H1 (cell line): ENCODE measurements around the gene IL17REL. TPM values are rescaled to one million over a fixed set of nuclear protein-coding genes. Genes with fewer than 3 reads are reported as not detected.

ENCODE experiments used
- CTCF ChIA-PET: fragments of 300-600 bp; sonication (Branson Sonifier 250); formaldehyde crosslinking; loops from one replicate; lab custom pipeline; 2021; ENCODE audit not compliant: partially characterized antibody; lab: Charles Lee
- POLR2A ChIA-PET: fragments of 300-600 bp; sonication (Branson Sonifier 250); formaldehyde crosslinking; loops from one replicate; lab custom pipeline; 2021; ENCODE audit warnings: inconsistent platforms; ENCODE audit not compliant: partially characterized antibody; lab: Charles Lee
- DNase-seq, 2 experiments: peaks; one replicate each; pipeline versions ENCODE4 v3.0.0 to v3.0.0-alpha.2; 2010 to 2022; ENCODE audit warnings: low spot score in 2 of 2, low read depth in 1 of 2, mixed read lengths in 1 of 2
- FAIRE-seq: peaks from 2 replicates; lab custom pipeline; 2011; peaks lifted over from hg19 to GRCh38; lab: Jason Lieb, UNC
- H2AFZ ChIP-seq: 2 replicates; pipeline ENCODE4 v1.8.1; 2012; ENCODE audit warnings: low read length, inconsistent platforms
- H2AK5ac ChIP-seq: 2 replicates; pipeline ENCODE4 v1.6.1; 2013; ENCODE audit warnings: low read depth, low read length
- H2BK120ac ChIP-seq: replicated peaks from 2 replicates; pipeline ENCODE3; 2013; ENCODE audit warnings: low read depth, low read length, inconsistent platforms
- H2BK12ac ChIP-seq: 2 replicates; pipeline ENCODE4 v1.6.1; 2013; ENCODE audit warnings: low read depth, low read length
- H2BK15ac ChIP-seq: 2 replicates; pipeline ENCODE4 v1.6.1; 2013; ENCODE audit warnings: low read length
- H2BK20ac ChIP-seq: 2 replicates; pipeline ENCODE4 v1.6.1; 2013; ENCODE audit warnings: low read length
- H2BK5ac ChIP-seq: 2 replicates; pipeline ENCODE4 v1.6.1; 2013; ENCODE audit warnings: low read depth, low read length
- H3K14ac ChIP-seq: 2 replicates; pipeline ENCODE4 v1.6.1; 2013; ENCODE audit warnings: inconsistent platforms; ENCODE audit not compliant: insufficient read length
- H3K18ac ChIP-seq: 2 replicates; pipeline ENCODE4 v1.6.1; 2013; ENCODE audit warnings: low read length; ENCODE audit errors: extremely low read depth
- H3K23ac ChIP-seq: 2 replicates; pipeline ENCODE4 v1.6.1; 2013; ENCODE audit warnings: inconsistent platforms; ENCODE audit not compliant: insufficient read length
- H3K23me2 ChIP-seq: 2 replicates; pipeline ENCODE4 v1.6.1; 2013; ENCODE audit warnings: low read depth, low read length
- H3K27ac ChIP-seq: 2 replicates; pipeline ENCODE4 v1.6.1; 2011; ENCODE audit warnings: low read depth, low read length, inconsistent platforms
- H3K27me3 ChIP-seq, 4 experiments: replicated peaks in 1 of 4; 1 replicate in 1 of 4; 2 replicates in 3 of 4; pipeline versions ENCODE4 v1.6.1 to v1.8.1; 2011 to 2013; ENCODE audit warnings: low read length in 3 of 4, mild to moderate bottlenecking in 3 of 4, inconsistent platforms in 2 of 4, mixed read lengths in 2 of 4, moderate library complexity in 1 of 4; ENCODE audit not compliant: control insufficient read depth in 3 of 4, insufficient read depth in 3 of 4; ENCODE audit errors: extremely low read depth in 1 of 4
- H3K36me3 ChIP-seq, 4 experiments: 2 replicates each; pipeline versions ENCODE4 v1.6.1 to v1.8.1; 2011 to 2013; ENCODE audit warnings: mild to moderate bottlenecking in 4 of 4, low read length in 3 of 4, moderate library complexity in 2 of 4, control low read depth in 1 of 4, inconsistent platforms in 1 of 4; ENCODE audit not compliant: insufficient read depth in 4 of 4, control insufficient read depth in 2 of 4
- H3K4ac ChIP-seq: replicated peaks from 2 replicates; pipeline ENCODE3; 2013; ENCODE audit warnings: low read length, low read depth, mixed read lengths, inconsistent platforms; ENCODE audit not compliant: insufficient read length
- H3K4me1 ChIP-seq, 4 experiments: replicated peaks in 1 of 4; 1 replicate in 1 of 4; 2 replicates in 3 of 4; pipeline versions ENCODE4 v1.6.1 to v1.8.1; 2011 to 2013; ENCODE audit warnings: low read length in 3 of 4, inconsistent platforms in 2 of 4, mixed read lengths in 1 of 4; ENCODE audit not compliant: insufficient read depth in 4 of 4, control insufficient read depth in 3 of 4
- H3K4me2 ChIP-seq, 2 experiments: 2 replicates each; pipeline versions ENCODE4 v1.6.1 to v1.8.1; 2011 to 2013; ENCODE audit warnings: low read depth in 2 of 2, low read length in 2 of 2, control low read depth in 1 of 2, inconsistent platforms in 1 of 2, mild to moderate bottlenecking in 1 of 2; ENCODE audit not compliant: insufficient read depth in 1 of 2
- H3K4me3 ChIP-seq, 4 experiments: fragments of 200-600, 300-600 bp in 1 of 4; sonication (generic), shearing (Covaris generic), sonication (Bioruptor Twin) in 1 of 4; 2 replicates each; pipeline versions ENCODE4 v1.5.1 to v1.8.1; 2011 to 2016; ENCODE audit warnings: low read length in 4 of 4, low read depth in 3 of 4, control low read depth in 2 of 4, inconsistent platforms in 2 of 4, mild to moderate bottlenecking in 2 of 4, mixed read lengths in 1 of 4, moderate library complexity in 1 of 4; ENCODE audit not compliant: insufficient read depth in 2 of 4; ENCODE audit errors: extremely low read depth in 1 of 4
- H3K56ac ChIP-seq: replicated peaks from 2 replicates; pipeline ENCODE3; 2013; ENCODE audit warnings: low read depth, mild to moderate bottlenecking, mixed read lengths, low read length, inconsistent platforms; ENCODE audit not compliant: insufficient read length
- H3K79me1 ChIP-seq: 2 replicates; pipeline ENCODE4 v1.6.1; 2013; ENCODE audit warnings: low read depth, low read length, control low read depth
- H3K79me2 ChIP-seq, 2 experiments: 2 replicates each; pipeline versions ENCODE4 v1.6.1 to v1.8.1; 2012 to 2013; ENCODE audit warnings: low read length in 2 of 2, mild to moderate bottlenecking in 2 of 2, inconsistent platforms in 1 of 2; ENCODE audit not compliant: insufficient read depth in 2 of 2, control insufficient read depth in 1 of 2
- H3K9ac ChIP-seq, 4 experiments: replicated peaks in 1 of 4; 1 replicate in 1 of 4; 2 replicates in 3 of 4; pipeline versions ENCODE4 v1.6.1 to v1.8.1; 2011 to 2013; ENCODE audit warnings: low read depth in 3 of 4, low read length in 3 of 4, control low read depth in 2 of 4, mild to moderate bottlenecking in 2 of 4, moderate library complexity in 2 of 4, inconsistent platforms in 1 of 4; ENCODE audit errors: extremely low read depth in 1 of 4
- H3K9me3 ChIP-seq, 2 experiments: 2 replicates each; pipeline versions ENCODE4 v1.6.1 to v1.8.1; 2012 to 2013; ENCODE audit warnings: mild to moderate bottlenecking in 2 of 2, moderate library complexity in 2 of 2, control low read depth in 1 of 2, inconsistent platforms in 1 of 2, low read depth in 1 of 2, low read length in 1 of 2, mixed read lengths in 1 of 2; ENCODE audit not compliant: insufficient read depth in 2 of 2
- H4K20me1 ChIP-seq, 2 experiments: replicated peaks in 1 of 2; 2 replicates each; pipeline versions ENCODE3 to v1.8.1; 2011 to 2013; ENCODE audit warnings: inconsistent platforms in 2 of 2, low read length in 2 of 2, mild to moderate bottlenecking in 1 of 2; ENCODE audit not compliant: insufficient read depth in 2 of 2, control insufficient read depth in 1 of 2
- H4K5ac ChIP-seq: 2 replicates; pipeline ENCODE4 v1.6.1; 2013; ENCODE audit warnings: low read length, low read depth, mixed read lengths, inconsistent platforms; ENCODE audit not compliant: insufficient read length
- H4K8ac ChIP-seq: 2 replicates; pipeline ENCODE4 v1.8.0; 2013; ENCODE audit warnings: mild to moderate bottlenecking, moderate library complexity, low read length, inconsistent platforms; ENCODE audit not compliant: insufficient read depth; ENCODE audit errors: extremely low read depth
- H4K91ac ChIP-seq: replicated peaks from 2 replicates; pipeline ENCODE3; 2013; ENCODE audit warnings: low read length, mixed read lengths, inconsistent platforms; ENCODE audit not compliant: insufficient read length
- ASH2L ChIP-seq: fragments of 200-600, 300-600 bp; sonication (generic); IDR thresholded peaks from one replicate; pipeline ENCODE4 v1.7.1; 2017; ENCODE audit warnings: low read length
- ATF2 ChIP-seq: IDR thresholded peaks from 2 replicates; pipeline ENCODE4 v1.6.1; 2012; ENCODE audit warnings: low read length, inconsistent platforms
- ATF3 ChIP-seq: IDR thresholded peaks from 2 replicates; pipeline ENCODE4 v1.6.1; 2011; ENCODE audit warnings: low read depth, mild to moderate bottlenecking, low read length; ENCODE audit not compliant: insufficient read depth
- FOSL1 ChIP-seq: IDR thresholded peaks from 2 replicates; pipeline ENCODE4 v1.6.1; 2011; ENCODE audit warnings: mild to moderate bottlenecking, low read depth, low read length, moderate library complexity; ENCODE audit not compliant: insufficient read depth
- JUND ChIP-seq: IDR thresholded peaks from 2 replicates; pipeline ENCODE4 v1.6.1; 2011; ENCODE audit warnings: mild to moderate bottlenecking, improper control_type of control experiment, low read length
- MAX ChIP-seq: IDR thresholded peaks from 2 replicates; pipeline ENCODE4 v1.6.1; 2012; ENCODE audit warnings: inconsistent platforms
- POLR2AphosphoS5 ChIP-seq: IDR thresholded peaks from 2 replicates; pipeline ENCODE4 v1.6.1; 2011; ENCODE audit warnings: low read depth, low read length
- SIX5 ChIP-seq: IDR thresholded peaks from 2 replicates; pipeline ENCODE4 v1.6.1; 2011; ENCODE audit warnings: mild to moderate bottlenecking, low read depth, low read length
- SUZ12 ChIP-seq: fragments of 200-600 bp; sonication (generic); IDR thresholded peaks from 2 replicates; pipeline ENCODE4 v1.6.1; 2012; ENCODE audit warnings: mild to moderate bottlenecking, inconsistent platforms, low read length, moderate library complexity, mixed read lengths
- TAF7 ChIP-seq: optimal IDR thresholded peaks from 2 replicates; pipeline ENCODE3; 2011; ENCODE audit warnings: low read depth, mild to moderate bottlenecking, inconsistent platforms, low read length, moderate library complexity, borderline replicate concordance
- WGBS, 2 experiments: shearing (Covaris generic) in 1 of 2; methylation state at CpG; one replicate each; pipeline versions ENCODE4 v1.1.6 to v1.1.7; 2013 to 2015; ENCODE audit warnings: low lambda C conversion rate in 2 of 2, mixed read lengths in 2 of 2, inconsistent platforms in 1 of 2, low coverage in 1 of 2, missing lambda C conversion rate in 1 of 2; ENCODE audit not compliant: insufficient replicate concordance in 2 of 2, insufficient coverage in 1 of 2, insufficient read length in 1 of 2; ENCODE audit errors: extremely low coverage in 1 of 2, missing lambda C conversion rate in 1 of 2; 5-methylcytosine and 5-hydroxymethylcytosine counted together
- polyA plus RNA-seq, 7 experiments: library from polyadenylated mRNA; depleted of rRNA in 3 of 7; stranded (reverse) in 5 of 7; unstranded in 2 of 7; fragments of >200 nt in 5 of 7; fragments of 200-250 nt in 2 of 7; gene quantifications; 1 replicate in 5 of 7; 2 replicates in 1 of 7; 4 replicates in 1 of 7; pipeline versions ENCODE4 v1.2.1 to v1.2.3, GENCODE V29; 2011 to 2013; ENCODE audit warnings: missing spikeins in 2 of 7, mixed read lengths in 2 of 7
- total RNA-seq: library from RNA; stranded (reverse); fragmentation: NEBNext Ultra II Directional; extraction: Animal tissue kit (Norgen Biotek cat#: 25700); gene quantifications from 2 replicates; pipeline ENCODE4 v1.2.1, GENCODE V29; 2021

The IL17REL gene
- total and polyA plus RNA-seq, 2 of the 8 experiments (the other 6 are each of a cell fraction or from before 2014, with no cell fraction given): 0.15 to 0.20 TPM

- H3K23ac ChIP-seq: no peak overlapping the region
- no peak overlapping the region for H3K56ac ChIP-seq
- H3K18ac ChIP-seq: no peak overlapping the region
- no peak overlapping the region for H4K8ac ChIP-seq
- peaks cover 6% of the 10 kb centered on the region for H3K79me1 ChIP-seq
- H3K27ac ChIP-seq: no peak overlapping the region
- H2BK5ac ChIP-seq: no peak overlapping the region
- DNase-seq: no peak
- H3K9ac ChIP-seq: no peak overlapping the region
- H4K5ac ChIP-seq: no peak overlapping the region
- no peaks in the 10 kb centered on the region; a peak in 1 of 8 replicates for H3K36me3 ChIP-seq
- no peak overlapping the region for H3K4me2 ChIP-seq
- ChIA-PET POLR2A (interaction anchor here (0.9 to 1.0 kb wide), 2 partner anchors 8 to 9 kb away, joined by 3 to 4 read pairs; no protein-coding TSS in a partner anchor), CTCF (interaction anchor here (0.7 to 1.8 kb wide), 7 partner anchors 9 to 46 kb away, joined by 3 to 13 read pairs (median 4); no protein-coding TSS in a partner anchor)
- peaks cover 0 to 15% of the 10 kb centered on the region in 2 experiments for H4K20me1 ChIP-seq
- H2AFZ ChIP-seq: no peak overlapping the region
- 0 out of 7 replicates have a peak, but pooled peaks cover 0 to 4% (median under 1%) of the 10 kb centered on the region in 4 experiments for H3K4me1 ChIP-seq
- no peak overlapping the region for H2BK15ac ChIP-seq
- no peak overlapping the region for H3K4ac ChIP-seq
- 87% methylated on average over 15 of the region's 15 CpGs; no CpG with 5 or more reads in 1 of the 2 experiments for WGBS, 2 experiments
- H4K91ac ChIP-seq: no peak overlapping the region
- no peak overlapping the region for H2BK12ac ChIP-seq
- no peak overlapping the region for H3K4me3 ChIP-seq
- no peak overlapping the region for H2AK5ac ChIP-seq
- H3K14ac ChIP-seq: no peak overlapping the region
- H3K27me3 ChIP-seq: peaks cover 5 to 18% (median 13%) of the 10 kb centered on the region in 4 experiments
- H2BK20ac ChIP-seq: no peak overlapping the region
- H3K9me3 ChIP-seq: no peaks in the 10 kb centered on the region
- H3K23me2 ChIP-seq: peaks cover 18% of the 10 kb centered on the region
- no peak overlapping the region for H2BK120ac ChIP-seq
- H3K79me2 ChIP-seq: no peaks in the 10 kb centered on the region
- no peak for FAIRE-seq
- TF ChIP-seq ATF2 (no peak), TAF7 (no peak), POLR2AphosphoS5 (no peak), MAX (no peak), SIX5 (no peak), ATF3 (no peak), JUND (no peak), FOSL1 (no peak), ASH2L (no peak), SUZ12 (no peak)
These were observed 36.0 kb downstream of the IL17REL start for GRCh38 chr22:49976439-49977175.
